OCI-LY7 (cell line): ENCODE measurements around the gene SLC25A13.

Experiments used
- EZH2phosphoT487 ChIP-seq: fragments of 200-600 bp; sonication (generic); IDR thresholded peaks from 2 replicates; pipeline ENCODE4 v1.6.1; 2018; ENCODE audit warnings: low read depth, borderline replicate concordance, mild to moderate bottlenecking, mixed run types, antibody characterized with exemption, low read length, moderate library complexity, mixed read lengths
- TF ChIP-seq, protein P1 (sequence below): fragments of 200-600 bp; sonication (generic); conservative IDR thresholded peaks from 2 replicates; pipeline ENCODE4 v1.5.1; 2014; ENCODE audit warnings: mild to moderate bottlenecking, antibody characterized with exemption, low read length, moderate library complexity, mixed read lengths

DNA sequence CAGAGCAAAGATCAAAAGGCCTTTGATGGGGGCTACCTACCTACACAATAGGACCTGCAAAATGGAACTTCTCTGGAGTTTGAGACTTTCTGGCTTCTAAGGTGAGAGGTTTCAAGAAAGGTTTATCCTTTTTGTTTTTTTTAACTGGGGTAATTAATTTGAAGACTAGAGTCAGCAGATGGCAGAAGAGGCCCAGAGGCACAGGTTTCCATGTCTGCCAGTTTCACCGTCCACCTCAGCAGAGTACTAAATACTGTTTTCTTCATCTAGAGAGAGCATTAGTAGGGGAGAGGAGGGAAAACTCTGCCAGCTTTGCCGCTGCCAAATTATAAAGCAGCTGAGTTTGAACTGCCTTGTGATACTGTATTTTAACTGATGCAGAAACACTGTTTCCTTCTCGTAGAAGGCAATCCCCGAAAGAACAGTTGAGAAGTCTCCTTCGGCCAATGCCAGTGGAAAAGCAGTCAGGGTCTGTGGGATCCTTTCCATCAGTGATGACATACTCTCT lies 138.7 kb downstream of the SLC25A13 start:
- TF ChIP-seq, protein P1, sequence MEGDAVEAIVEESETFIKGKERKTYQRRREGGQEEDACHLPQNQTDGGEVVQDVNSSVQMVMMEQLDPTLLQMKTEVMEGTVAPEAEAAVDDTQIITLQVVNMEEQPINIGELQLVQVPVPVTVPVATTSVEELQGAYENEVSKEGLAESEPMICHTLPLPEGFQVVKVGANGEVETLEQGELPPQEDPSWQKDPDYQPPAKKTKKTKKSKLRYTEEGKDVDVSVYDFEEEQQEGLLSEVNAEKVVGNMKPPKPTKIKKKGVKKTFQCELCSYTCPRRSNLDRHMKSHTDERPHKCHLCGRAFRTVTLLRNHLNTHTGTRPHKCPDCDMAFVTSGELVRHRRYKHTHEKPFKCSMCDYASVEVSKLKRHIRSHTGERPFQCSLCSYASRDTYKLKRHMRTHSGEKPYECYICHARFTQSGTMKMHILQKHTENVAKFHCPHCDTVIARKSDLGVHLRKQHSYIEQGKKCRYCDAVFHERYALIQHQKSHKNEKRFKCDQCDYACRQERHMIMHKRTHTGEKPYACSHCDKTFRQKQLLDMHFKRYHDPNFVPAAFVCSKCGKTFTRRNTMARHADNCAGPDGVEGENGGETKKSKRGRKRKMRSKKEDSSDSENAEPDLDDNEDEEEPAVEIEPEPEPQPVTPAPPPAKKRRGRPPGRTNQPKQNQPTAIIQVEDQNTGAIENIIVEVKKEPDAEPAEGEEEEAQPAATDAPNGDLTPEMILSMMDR, result no peak
- no peak for TF ChIP-seq EZH2phosphoT487
